ENCODE measurements around the gene VPS51.
A peak's percentile ranks its signal among the peaks of the same experiment; 100 is the strongest.

- TF ChIP-seq POLR2A (conservative IDR thresholded peaks at IDR 0.05): no peak
- no peak for TF ChIP-seq ATF2 (CRISPR knock-in tag; IDR thresholded peaks at IDR 0.05)
- no peak for TF ChIP-seq HMGXB4 (CRISPR knock-in tag; IDR thresholded peaks at IDR 0.05)
- TF ChIP-seq MAFF (IDR thresholded peaks at IDR 0.05; ENCODE audit: low read length): no peak
- no peak for TF ChIP-seq EP300 (IDR thresholded peaks at IDR 0.05; ENCODE audit: low read length)
- no peak for TF ChIP-seq CTCF (IDR thresholded peaks at IDR 0.05 in 2 of 3, conservative IDR thresholded peaks at IDR 0.05 in 1 of 3; ENCODE audit: insufficient read depth in 2 of 3, low read depth in 1 of 3, low read length in 3 of 3)
- no peak for TF ChIP-seq REST (IDR thresholded peaks at IDR 0.05; ENCODE audit: borderline replicate concordance)
- no peak for TF ChIP-seq REST (CRISPR knock-in tag; IDR thresholded peaks at IDR 0.05; ENCODE audit: low read depth)
- peak; percentile 56 for TF ChIP-seq USF1 (CRISPR knock-in tag; IDR thresholded peaks at IDR 0.05)
Measured at GRCh38 chr11:65116370-65117205, 20.6 kb downstream of the VPS51 start.

Measured in K562 (cell line).